ENCODE measurements around the gene TTF2. TPM values are rescaled to one million over a fixed set of nuclear protein-coding genes. Genes with fewer than 3 reads are reported as not detected.
"Not testable (repeated sequence)": the region's sequence is repeated elsewhere in the genome, so short reads cannot be mapped to it uniquely, and the experiment has no call there.

The TTF2 gene
- total RNA-seq, 1 donor from 2014 or later = 37.7 TPM

- Mint-ChIP-seq H3K4me3 (no peak overlapping the region), H3K27me3 (no peaks in the 10 kb centered on the region), H3K27ac (no peak overlapping the region), H3K36me3 (ENCODE audit: low read depth) (peaks cover 87% of the 10 kb centered on the region), H3K4me1 (peaks cover 5% of the 10 kb centered on the region), H3K9me3 (no peaks in the 10 kb centered on the region)
- ChIA-PET POLR2A (no interaction called here), CTCF (no interaction called here)
- DNase-seq (no peak), ATAC-seq (ENCODE audit: low read depth) (no peak)
- no peak for TF ChIP-seq CTCF (IDR thresholded peaks at IDR 0.05)
- intact Hi-C loops (cut with micrococcal nuclease) = no loop called here
Measured at GRCh38 chr1:117097443-117097842, 37.3 kb downstream of the TTF2 start.

- no peak overlapping the region for H3K4me3 Mint-ChIP-seq
- intact Hi-C loops (cut with micrococcal nuclease) = no loop called here
- H3K27ac Mint-ChIP-seq = no peak overlapping the region
- peaks cover 86% of the 10 kb centered on the region for H3K36me3 Mint-ChIP-seq (ENCODE audit: low read depth)
- CTCF ChIA-PET = no interaction called here
- POLR2A ChIA-PET = interaction anchor here (0.5 kb wide), 1 partner anchor 12 kb away, joined by 4 read pairs; no protein-coding TSS in a partner anchor
- peaks cover 5% of the 10 kb centered on the region for H3K4me1 Mint-ChIP-seq
- H3K27me3 Mint-ChIP-seq = no peaks in the 10 kb centered on the region
- no peaks in the 10 kb centered on the region for H3K9me3 Mint-ChIP-seq
- no peak for TF ChIP-seq CTCF (IDR thresholded peaks at IDR 0.05)
- ATAC-seq (ENCODE audit: low read depth) (no peak), DNase-seq (no peak)
Measured at GRCh38 chr1:117098287-117098890, 38.3 kb downstream of the TTF2 start.

GRCh38 chr1:117101334-117101733 is 41.2 kb downstream of the TTF2 start:
- Mint-ChIP-seq H3K4me3 (no peak overlapping the region), H3K4me1 (no peaks in the 10 kb centered on the region), H3K27me3 (no peaks in the 10 kb centered on the region), H3K9me3 (no peaks in the 10 kb centered on the region), H3K36me3 (ENCODE audit: low read depth) (peaks cover 67% of the 10 kb centered on the region), H3K27ac (no peak overlapping the region)
- no peak for ATAC-seq (ENCODE audit: low read depth)
- ChIA-PET POLR2A (no interaction called here), CTCF (no interaction called here)
- no peak for DNase-seq
- intact Hi-C loops (cut with micrococcal nuclease) = no loop called here
- TF ChIP-seq CTCF (IDR thresholded peaks at IDR 0.05) = no peak

GRCh38 chr1:117101858-117102257 is 41.7 kb downstream of the TTF2 start:
- POLR2A ChIA-PET; ATAC-seq (ENCODE audit: low read depth); CTCF ChIA-PET; DNase-seq; H3K9me3 Mint-ChIP-seq; H3K4me3 Mint-ChIP-seq; intact Hi-C loops (cut with micrococcal nuclease); H3K27ac Mint-ChIP-seq; H3K4me1 Mint-ChIP-seq; H3K27me3 Mint-ChIP-seq: not testable (repeated sequence)
- H3K36me3 Mint-ChIP-seq (ENCODE audit: low read depth) = peaks cover 62% of the 10 kb centered on the region

- TF ChIP-seq CTCF (IDR thresholded peaks at IDR 0.05) = no peak
- H3K27me3 Mint-ChIP-seq = no peaks in the 10 kb centered on the region
- no peak for DNase-seq
- peaks cover 30% of the 10 kb centered on the region for H3K36me3 Mint-ChIP-seq (ENCODE audit: low read depth)
- no peak overlapping the region for H3K4me3 Mint-ChIP-seq
- ATAC-seq (ENCODE audit: low read depth) = no peak
- H3K4me1 Mint-ChIP-seq = no peaks in the 10 kb centered on the region
- H3K27ac Mint-ChIP-seq = no peak overlapping the region
- POLR2A ChIA-PET = no interaction called here
- H3K9me3 Mint-ChIP-seq = no peaks in the 10 kb centered on the region
- intact Hi-C loops (cut with micrococcal nuclease) = no loop called here
- CTCF ChIA-PET = no interaction called here
Measured at GRCh38 chr1:117104986-117105385, 44.9 kb downstream of the TTF2 start.

GRCh38 chr1:117105722-117106121 is 45.6 kb downstream of the TTF2 start:
- Mint-ChIP-seq H3K36me3 (ENCODE audit: low read depth) (peaks cover 23% of the 10 kb centered on the region), H3K4me1 (no peaks in the 10 kb centered on the region), H3K27me3 (no peaks in the 10 kb centered on the region), H3K27ac (no peak overlapping the region), H3K9me3 (no peaks in the 10 kb centered on the region), H3K4me3 (no peak overlapping the region)
- intact Hi-C loops (cut with micrococcal nuclease) = no loop called here
- DNase-seq = no peak
- no peak for ATAC-seq (ENCODE audit: low read depth)
- ChIA-PET POLR2A (no interaction called here), CTCF (no interaction called here)
- no peak for TF ChIP-seq CTCF (IDR thresholded peaks at IDR 0.05)
